GM23338 (cell line): ENCODE results near the gene EFS. TPM values are rescaled to one million over a fixed set of nuclear protein-coding genes. Genes with fewer than 3 reads are reported as not detected.

Experiments used
- ATAC-seq: fragments of 200-7000 bp; cut with Tn5 transposase; 3 replicates; pipeline ENCODE4 v1.9.1; 2020
- DNase-seq: peaks from one replicate; pipeline ENCODE4 v3.0.0-alpha.2; 2015; ENCODE audit warnings: low spot score
- H2AFZ ChIP-seq: fragments of 200-600 bp; sonication (generic); 2 replicates; pipeline ENCODE4 v1.8.0; 2016; ENCODE audit warnings: antibody characterized with exemption, mild to moderate bottlenecking, moderate library complexity
- H3F3A ChIP-seq: fragments of 200-600 bp; sonication (generic); replicated peaks from 2 replicates; pipeline ENCODE4 v1.8.0; 2017; ENCODE audit warnings: antibody characterized with exemption, mixed run types, low read depth
- H3K27ac ChIP-seq: fragments of 200-600 bp; sonication (generic); 2 replicates; pipeline ENCODE4 v1.6.1; 2016; ENCODE audit warnings: low read depth
- H3K27me3 ChIP-seq: fragments of 200-600 bp; sonication (generic); 2 replicates; pipeline ENCODE4 v1.8.0; 2016; ENCODE audit warnings: mild to moderate bottlenecking, mixed run types, moderate library complexity; ENCODE audit not compliant: insufficient read depth
- H3K36me3 ChIP-seq: fragments of 200-600 bp; sonication (generic); 2 replicates; pipeline ENCODE4 v1.8.0; 2016; ENCODE audit warnings: mild to moderate bottlenecking; ENCODE audit not compliant: insufficient read depth
- H3K4me1 ChIP-seq: fragments of 200-600 bp; sonication (generic); 2 replicates; pipeline ENCODE4 v1.8.0; 2016; ENCODE audit warnings: mild to moderate bottlenecking, moderate library complexity; ENCODE audit not compliant: insufficient read depth
- H3K4me2 ChIP-seq: fragments of 200-600 bp; sonication (generic); 2 replicates; pipeline ENCODE4 v1.7.1; 2017; ENCODE audit warnings: mixed run types
- H3K4me3 ChIP-seq: fragments of 200-600 bp; sonication (generic); 2 replicates; pipeline ENCODE4 v1.6.1; 2016; ENCODE audit warnings: mixed run types
- H3K79me2 ChIP-seq: fragments of 200-600 bp; sonication (generic); replicated peaks from 2 replicates; pipeline ENCODE4 v1.8.0; 2017; ENCODE audit warnings: mild to moderate bottlenecking; ENCODE audit not compliant: insufficient read depth
- H3K9me2 ChIP-seq: fragments of 200-600 bp; sonication (generic); 2 replicates; pipeline ENCODE4 v1.8.0; 2017; ENCODE audit not compliant: insufficient read depth
- H4K20me1 ChIP-seq: fragments of 200-600 bp; sonication (generic); replicated peaks from 2 replicates; pipeline ENCODE4 v1.8.0; 2017; ENCODE audit warnings: mild to moderate bottlenecking; ENCODE audit not compliant: insufficient read depth
- H3K27ac Mint-ChIP-seq: 2 replicates; pipeline ENCODE4 v1.8.0; 2020; ENCODE audit warnings: inconsistent platforms, mild to moderate bottlenecking, moderate library complexity, mixed read lengths
- H3K27me3 Mint-ChIP-seq: 3 replicates; pipeline ENCODE4 v1.8.0; 2022; ENCODE audit warnings: low read depth, mild to moderate bottlenecking, moderate library complexity, mixed read lengths, inconsistent platforms; ENCODE audit not compliant: insufficient read depth, poor library complexity
- H3K36me3 Mint-ChIP-seq: 3 replicates; pipeline ENCODE4 v1.8.0; 2021; ENCODE audit warnings: low read depth, mild to moderate bottlenecking, inconsistent platforms, moderate library complexity, mixed read lengths
- H3K4me1 Mint-ChIP-seq: 3 replicates; pipeline ENCODE4 v1.8.0; 2020; ENCODE audit warnings: mild to moderate bottlenecking, inconsistent platforms, mixed read lengths
- H3K4me3 Mint-ChIP-seq: 3 replicates; pipeline ENCODE4 v1.8.0; 2021; ENCODE audit warnings: moderate library complexity, mild to moderate bottlenecking, inconsistent platforms, mixed read lengths
- H3K9me3 Mint-ChIP-seq: 3 replicates; pipeline ENCODE4 v1.8.0; 2020; ENCODE audit warnings: moderate library complexity, mild to moderate bottlenecking, inconsistent platforms, mixed read lengths
- CTCF ChIP-seq, 2 experiments: fragments of 200-600 bp in 1 of 2; sonication (generic) in 1 of 2; conservative IDR thresholded peaks; 2 replicates each; pipeline versions ENCODE4 v1.5.1 to v1.6.1; 2016 to 2017; ENCODE audit warnings: antibody characterized with exemption in 2 of 2, low read depth in 2 of 2, mild to moderate bottlenecking in 2 of 2, moderate library complexity in 1 of 2
- ETS1 ChIP-seq: IDR thresholded peaks from 2 replicates; pipeline ENCODE4 v1.6.1; 2016; ENCODE audit warnings: antibody characterized with exemption
- REST ChIP-seq: IDR thresholded peaks from one replicate; pipeline ENCODE4 v1.6.1; 2018; ENCODE audit warnings: antibody characterized with exemption; ENCODE audit not compliant: unreplicated experiment
- ZNF462 ChIP-seq: fragments of 250-450 bp; sonication (Bioruptor Pico); IDR thresholded peaks from 2 replicates; pipeline ENCODE4 v1.5.0; 2020; ENCODE audit warnings: mild to moderate bottlenecking, moderate library complexity
- polyA plus RNA-seq: library from polyadenylated mRNA; unstranded; fragments of >200 nt; fragmentation: Nextera tagmentation; extraction: Ambion mirVana; gene quantifications from 2 replicates; pipeline ENCODE4 v1.2.1, GENCODE V29; 2016
- total RNA-seq: library from RNA; depleted of rRNA; stranded (reverse); fragments of >200 nt; shearing (Covaris generic); gene quantifications from 2 replicates; pipeline ENCODE4 v1.2.3, GENCODE V29; 2014

The EFS gene
- total and polyA plus RNA-seq, 2 experiments from 2014 or later: 5.1 to 18.9 TPM

GRCh38 chr14:23354990-23355389 lies 10.0 kb downstream of the EFS start (continued):
- TF ChIP-seq ZNF462 (CRISPR knock-in tag) (no peak), ETS1 (no peak)

GRCh38 chr14:23353433-23353780 lies 11.6 kb downstream of the EFS start:
- H3K4me1 Mint-ChIP-seq: peaks cover 12% of the 10 kb centered on the region
- peaks cover 21% of the 10 kb centered on the region for H3K36me3 Mint-ChIP-seq
- TF ChIP-seq REST (no peak), CTCF (conservative IDR thresholded peaks at IDR 0.05; ENCODE audit: low read depth in 2 of 2) (no peak), ETS1 (no peak)
- H3K27ac Mint-ChIP-seq: no peak overlapping the region
- Histone ChIP-seq H3K9me2 (no peaks in the 10 kb centered on the region), H3K79me2 (no peaks in the 10 kb centered on the region), H2AFZ (peak overlapping the region; percentile 66), H3K4me2 (peak overlapping the region; percentile 94), H4K20me1 (peaks cover 5% of the 10 kb centered on the region; the same call in 1 of the 2 replicates), H3K4me3 (peak overlapping the region; percentile 85), H3K27ac (no peak overlapping the region), H3K4me1 (peaks cover 5% of the 10 kb centered on the region; the same call in 1 of the 2 replicates), H3K36me3 (no peaks in the 10 kb centered on the region), H3K27me3 (peaks cover 37% of the 10 kb centered on the region), H3F3A (no peaks in the 10 kb centered on the region)
- peaks cover 14% of the 10 kb centered on the region for H3K27me3 Mint-ChIP-seq
- no peaks in the 10 kb centered on the region; the same call in 1 of the 3 replicates for H3K9me3 Mint-ChIP-seq
- H3K4me3 Mint-ChIP-seq: peak overlapping the region; percentile 69
- DNase-seq (no peak), ATAC-seq (no peak)
